ENCODE data around the gene SIRT5. TPM values are rescaled to one million over a fixed set of nuclear protein-coding genes. Genes with fewer than 3 reads are reported as not detected.

SIRT5 gene
- polyA plus RNA-seq, 1 experiment: 5.3 TPM

GRCh38 chr6:13539572-13539971 is 34.8 kb upstream of the SIRT5 start:
- POLR2A ChIA-PET: no interaction called here
- no peak overlapping the region for H3K27ac ChIP-seq (ENCODE audit: low read depth, low read length)
- CTCF ChIA-PET: interaction anchor here (0.9 to 1.1 kb wide), 4 partner anchors 35 to 207 kb away, joined by 3 to 6 read pairs (median 4); partner anchors contain the start of gene SIRT5
- TF ChIP-seq CTCF (IDR thresholded peaks at IDR 0.05; ENCODE audit: low read depth, low read length): no peak
- H3K27me3 ChIP-seq (ENCODE audit: control insufficient read depth, insufficient read depth, low read length): peaks cover 2% of the 10 kb centered on the region
- no peak overlapping the region for H3K4me3 ChIP-seq (ENCODE audit: low read depth, low read length)
- DNase-seq (ENCODE audit: low read depth, low spot score): no peak
- H3K9me3 ChIP-seq (ENCODE audit: control insufficient read depth, insufficient read depth, low read length): no peaks in the 10 kb centered on the region; the same call in 1 of the 2 replicates

GRCh38 chr6:13541496-13541895 is 32.9 kb upstream of the SIRT5 start:
- POLR2A ChIA-PET: no interaction called here
- DNase-seq (ENCODE audit: low read depth, low spot score): no peak
- no peaks in the 10 kb centered on the region; the same call in 1 of the 2 replicates for H3K9me3 ChIP-seq (ENCODE audit: control insufficient read depth, insufficient read depth, low read length)
- peaks cover 5% of the 10 kb centered on the region for H3K27me3 ChIP-seq (ENCODE audit: control insufficient read depth, insufficient read depth, low read length)
- CTCF ChIA-PET: interaction anchor here (1.2 kb wide), 1 partner anchor 75 kb away, joined by 3 read pairs; no protein-coding TSS in a partner anchor
- H3K27ac ChIP-seq (ENCODE audit: low read depth, low read length): no peak overlapping the region
- TF ChIP-seq CTCF (IDR thresholded peaks at IDR 0.05; ENCODE audit: low read depth, low read length): no peak
- no peak overlapping the region for H3K4me3 ChIP-seq (ENCODE audit: low read depth, low read length)

DNA sequence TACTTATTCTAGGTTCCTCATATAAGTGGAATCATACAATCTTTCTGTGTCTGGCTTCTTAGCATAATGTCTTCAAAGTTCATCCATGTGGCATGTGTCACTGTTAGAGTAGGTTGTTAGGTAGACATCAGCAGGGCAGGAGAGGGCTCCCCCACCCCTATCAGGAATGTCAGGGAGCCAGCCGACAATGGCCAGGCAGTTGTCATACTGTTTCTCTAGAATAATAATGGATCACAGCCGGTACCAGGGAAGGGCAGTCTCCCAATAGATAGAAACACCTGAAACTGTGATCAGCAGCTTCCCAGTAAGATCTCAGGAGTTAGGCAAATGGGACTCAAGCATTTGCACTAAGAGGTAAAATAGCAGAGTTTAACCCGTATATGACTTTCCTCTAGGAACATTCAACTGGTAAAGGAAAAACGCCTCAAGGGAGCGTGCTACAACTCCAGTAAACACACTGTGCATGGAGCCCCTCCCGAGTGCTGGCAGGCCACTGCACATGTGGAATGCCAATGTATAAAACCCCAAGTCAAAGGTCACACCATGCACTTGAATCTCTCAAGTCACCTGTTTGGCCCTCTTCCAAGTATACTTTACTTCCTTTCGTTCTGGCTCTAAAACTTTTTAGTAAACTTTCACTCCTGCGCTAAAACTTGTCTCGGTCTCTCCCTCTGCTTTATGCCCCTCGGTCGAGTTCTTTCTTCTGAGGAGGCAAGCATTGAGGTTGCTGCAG is 29.8 kb upstream of the SIRT5 start:
- Histone ChIP-seq H3K27ac (ENCODE audit: low read depth, low read length) (no peak overlapping the region), H3K9me3 (ENCODE audit: control insufficient read depth, insufficient read depth, low read length) (no peaks in the 10 kb centered on the region; the same call in 1 of the 2 replicates), H3K4me3 (ENCODE audit: low read depth, low read length) (no peak overlapping the region), H3K27me3 (ENCODE audit: control insufficient read depth, insufficient read depth, low read length) (peaks cover 3% of the 10 kb centered on the region)
- DNase-seq (ENCODE audit: low read depth, low spot score): no peak
- ChIA-PET POLR2A (interaction anchor here (0.8 kb wide), 1 partner anchor 172 kb away, joined by 3 read pairs; no protein-coding TSS in a partner anchor), CTCF (no interaction called here)
- no peak for TF ChIP-seq CTCF (IDR thresholded peaks at IDR 0.05; ENCODE audit: low read depth, low read length)

DNA sequence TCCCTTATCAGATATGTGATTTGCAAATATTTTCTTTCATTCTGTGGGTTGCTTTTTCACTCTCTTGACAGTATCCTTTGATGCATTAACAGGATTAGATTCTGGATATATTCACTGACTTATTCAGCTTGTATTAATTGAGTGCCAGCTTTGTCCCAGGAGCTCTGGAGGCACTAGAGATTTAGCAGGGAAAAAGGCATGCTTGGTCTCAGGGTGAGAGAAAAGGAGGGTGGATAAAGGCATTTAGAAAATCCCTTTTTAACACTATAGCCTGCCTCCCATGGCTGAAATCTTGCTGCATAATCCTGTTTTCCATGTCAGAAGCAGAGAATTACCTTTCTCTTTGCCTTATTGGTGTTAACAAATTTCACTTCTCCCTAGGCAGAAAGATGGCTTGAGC is 28.5 kb upstream of the SIRT5 start:
- CTCF ChIA-PET: interaction anchor here (0.9 kb wide), 1 partner anchor 29 kb away, joined by 4 read pairs; the partner anchor contains the start of gene SIRT5
- POLR2A ChIA-PET: no interaction called here

More for the DNA sequence above, 28.5 kb upstream of the SIRT5 start:
- Histone ChIP-seq H3K4me3 (ENCODE audit: low read depth, low read length) (no peak overlapping the region), H3K27ac (ENCODE audit: low read depth, low read length) (no peak overlapping the region), H3K27me3 (ENCODE audit: control insufficient read depth, insufficient read depth, low read length) (peaks cover 3% of the 10 kb centered on the region), H3K9me3 (ENCODE audit: control insufficient read depth, insufficient read depth, low read length) (no peaks in the 10 kb centered on the region; the same call in 1 of the 2 replicates)
- no peak for DNase-seq (ENCODE audit: low read depth, low spot score)
- TF ChIP-seq CTCF (IDR thresholded peaks at IDR 0.05; ENCODE audit: low read depth, low read length): no peak
